ENCODE measurements around the gene REL.

REL gene

DNA sequence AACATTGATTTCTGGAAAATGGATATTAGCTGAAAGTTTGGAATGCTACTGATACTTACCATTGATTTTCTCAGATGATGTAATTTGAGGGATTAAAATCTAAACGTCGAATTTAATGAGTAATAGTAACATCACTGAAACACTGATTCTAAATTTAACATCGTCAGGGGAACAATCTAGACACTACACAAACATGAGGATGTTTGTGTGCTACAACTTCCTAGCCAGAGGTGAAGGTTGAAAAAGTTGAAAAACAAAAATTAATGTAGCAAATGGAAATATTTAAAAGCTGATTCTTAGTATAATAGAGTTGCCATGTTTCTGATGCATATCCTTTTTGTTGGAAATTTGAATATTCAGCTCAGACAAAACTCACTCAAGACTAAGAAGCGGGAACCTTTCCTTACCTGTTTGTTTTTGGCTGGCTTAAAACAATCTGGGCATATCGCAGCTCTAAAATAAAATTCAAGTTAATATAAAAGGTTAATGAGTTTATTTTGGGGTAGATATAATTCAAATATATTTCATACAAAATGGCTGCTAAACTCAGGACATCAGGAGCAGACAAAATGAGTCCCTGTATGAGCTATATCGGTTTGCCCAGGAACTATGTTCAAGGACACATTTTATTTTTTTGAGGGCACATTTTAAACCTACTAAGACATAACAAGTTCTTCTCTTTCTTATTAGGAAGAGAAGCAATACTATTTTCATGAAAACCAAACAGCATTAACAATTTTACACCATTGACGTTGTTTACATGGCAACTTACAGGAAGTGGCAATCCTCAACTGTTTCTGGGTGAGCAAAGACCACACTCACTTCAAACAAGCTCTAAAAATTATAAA lies 83.5 kb downstream of the REL start:
- DNase-seq (ENCODE audit: low read depth in 1 of 2, low spot score in 1 of 2) = no peak

DNA sequence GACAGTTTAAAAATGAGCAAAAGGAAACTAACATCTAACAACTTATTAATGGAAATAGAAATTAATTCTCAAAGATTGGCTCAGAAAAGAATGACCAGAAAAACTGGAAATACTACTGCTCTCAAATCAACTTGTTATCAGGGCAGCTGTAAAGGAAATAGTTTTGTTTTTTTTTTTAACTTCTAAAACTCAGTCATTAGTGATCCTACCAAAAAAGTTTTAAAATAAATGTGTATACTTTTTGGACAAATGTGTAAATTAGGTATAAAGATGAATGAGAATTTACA lies 84.1 kb downstream of the REL start:
- no peak for DNase-seq (ENCODE audit: low read depth in 1 of 2, low spot score in 1 of 2)

DNA sequence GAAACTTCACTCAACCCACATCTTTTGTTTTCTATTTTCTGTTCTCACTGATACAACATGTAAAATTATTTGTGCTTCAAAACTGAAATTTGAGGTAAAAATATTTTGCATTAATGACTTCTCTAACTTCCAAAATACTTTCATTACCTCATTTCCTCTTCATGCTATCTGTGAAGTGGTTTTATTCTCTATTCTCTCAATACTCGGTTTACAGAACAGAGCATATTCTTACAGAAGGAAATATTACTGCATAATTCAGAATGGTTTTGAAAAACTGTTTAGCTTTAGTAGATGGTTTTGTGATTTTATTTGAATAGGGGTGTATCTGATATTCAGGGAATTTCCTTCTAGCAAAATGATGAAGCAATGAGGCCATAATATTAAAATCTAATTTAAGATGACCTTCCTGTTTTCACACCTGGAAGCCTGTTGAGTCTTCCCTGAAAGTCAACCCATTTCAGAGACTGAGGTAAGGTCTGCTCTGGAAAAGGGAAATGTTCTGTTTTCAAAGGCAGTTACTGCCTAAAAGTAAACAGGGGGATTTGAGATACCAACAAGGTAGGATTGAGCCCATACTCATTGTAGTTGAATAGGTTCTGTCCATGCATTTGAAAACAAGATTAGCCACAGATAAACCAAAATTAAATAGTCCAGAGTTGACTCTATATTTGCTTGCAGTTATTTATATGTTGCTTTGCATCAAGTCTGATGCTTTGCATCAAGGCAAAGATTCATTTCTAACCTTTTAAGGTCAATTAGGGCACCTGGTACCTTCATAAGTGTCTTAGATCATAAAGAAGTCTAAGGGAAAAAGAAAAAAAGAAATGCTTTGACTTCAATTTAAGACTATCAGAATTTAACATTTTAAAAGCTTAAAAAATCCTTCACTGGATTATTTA lies 85.4 kb downstream of the REL start:
- no peak for DNase-seq (ENCODE audit: low read depth in 1 of 2, low spot score in 1 of 2)

- no peak for DNase-seq (ENCODE audit: low read depth in 1 of 2, low spot score in 1 of 2)
These were observed 91.7 kb downstream of the REL start for GRCh38 chr2:60972889-60973656.

GRCh38 chr2:60973705-60974104 lies 92.3 kb downstream of the REL start:
- DNase-seq (ENCODE audit: low read depth in 1 of 2, low spot score in 1 of 2) = no peak

DNA sequence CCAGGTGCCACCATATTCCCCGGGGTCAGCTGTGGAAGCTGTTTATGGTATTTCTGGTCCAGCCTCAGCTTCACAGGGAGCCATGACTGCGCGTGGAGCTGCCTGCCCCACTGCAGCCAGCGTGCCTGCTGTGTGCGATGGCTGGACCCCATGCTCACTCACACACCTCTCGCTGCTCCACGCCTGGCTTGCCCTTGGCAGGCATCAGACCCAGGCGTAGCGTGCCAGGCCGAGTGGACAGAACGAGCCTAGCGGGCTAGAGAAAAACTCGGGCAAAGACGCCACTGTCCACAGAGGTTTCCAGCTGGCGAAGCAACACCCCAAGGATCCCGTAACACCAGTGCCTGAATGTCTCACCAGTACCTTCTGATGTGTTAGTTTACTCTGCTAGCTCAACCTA lies 93.3 kb downstream of the REL start:
- no peak for DNase-seq (ENCODE audit: low read depth in 1 of 2, low spot score in 1 of 2)
